Measurements from ENCODE around the gene FADS1. TPM values are rescaled to one million over a fixed set of nuclear protein-coding genes. Genes with fewer than 3 reads are reported as not detected.

The FADS1 gene
- total RNA-seq, 1 donor from 2014 or later: 24.1 TPM

GRCh38 chr11:61779666-61780525 is 36.9 kb downstream of the FADS1 start:
- Histone ChIP-seq H3K36me3 (peaks cover 5% of the 10 kb centered on the region), H3K4me1 (peaks cover 10% of the 10 kb centered on the region), H3K27me3 (ENCODE audit: low read depth) (no peaks in the 10 kb centered on the region), H3K27ac (replicated peaks) (no peak overlapping the region), H3K4me3 (no peak overlapping the region), H3K9me3 (replicated peaks) (no peaks in the 10 kb centered on the region)
- intact Hi-C loops (cut with micrococcal nuclease): no loop called here
- TF ChIP-seq, protein P1, sequence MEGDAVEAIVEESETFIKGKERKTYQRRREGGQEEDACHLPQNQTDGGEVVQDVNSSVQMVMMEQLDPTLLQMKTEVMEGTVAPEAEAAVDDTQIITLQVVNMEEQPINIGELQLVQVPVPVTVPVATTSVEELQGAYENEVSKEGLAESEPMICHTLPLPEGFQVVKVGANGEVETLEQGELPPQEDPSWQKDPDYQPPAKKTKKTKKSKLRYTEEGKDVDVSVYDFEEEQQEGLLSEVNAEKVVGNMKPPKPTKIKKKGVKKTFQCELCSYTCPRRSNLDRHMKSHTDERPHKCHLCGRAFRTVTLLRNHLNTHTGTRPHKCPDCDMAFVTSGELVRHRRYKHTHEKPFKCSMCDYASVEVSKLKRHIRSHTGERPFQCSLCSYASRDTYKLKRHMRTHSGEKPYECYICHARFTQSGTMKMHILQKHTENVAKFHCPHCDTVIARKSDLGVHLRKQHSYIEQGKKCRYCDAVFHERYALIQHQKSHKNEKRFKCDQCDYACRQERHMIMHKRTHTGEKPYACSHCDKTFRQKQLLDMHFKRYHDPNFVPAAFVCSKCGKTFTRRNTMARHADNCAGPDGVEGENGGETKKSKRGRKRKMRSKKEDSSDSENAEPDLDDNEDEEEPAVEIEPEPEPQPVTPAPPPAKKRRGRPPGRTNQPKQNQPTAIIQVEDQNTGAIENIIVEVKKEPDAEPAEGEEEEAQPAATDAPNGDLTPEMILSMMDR (IDR thresholded peaks at IDR 0.05; ENCODE audit: borderline replicate concordance): no peak
- DNase-seq: no peak

DNA sequence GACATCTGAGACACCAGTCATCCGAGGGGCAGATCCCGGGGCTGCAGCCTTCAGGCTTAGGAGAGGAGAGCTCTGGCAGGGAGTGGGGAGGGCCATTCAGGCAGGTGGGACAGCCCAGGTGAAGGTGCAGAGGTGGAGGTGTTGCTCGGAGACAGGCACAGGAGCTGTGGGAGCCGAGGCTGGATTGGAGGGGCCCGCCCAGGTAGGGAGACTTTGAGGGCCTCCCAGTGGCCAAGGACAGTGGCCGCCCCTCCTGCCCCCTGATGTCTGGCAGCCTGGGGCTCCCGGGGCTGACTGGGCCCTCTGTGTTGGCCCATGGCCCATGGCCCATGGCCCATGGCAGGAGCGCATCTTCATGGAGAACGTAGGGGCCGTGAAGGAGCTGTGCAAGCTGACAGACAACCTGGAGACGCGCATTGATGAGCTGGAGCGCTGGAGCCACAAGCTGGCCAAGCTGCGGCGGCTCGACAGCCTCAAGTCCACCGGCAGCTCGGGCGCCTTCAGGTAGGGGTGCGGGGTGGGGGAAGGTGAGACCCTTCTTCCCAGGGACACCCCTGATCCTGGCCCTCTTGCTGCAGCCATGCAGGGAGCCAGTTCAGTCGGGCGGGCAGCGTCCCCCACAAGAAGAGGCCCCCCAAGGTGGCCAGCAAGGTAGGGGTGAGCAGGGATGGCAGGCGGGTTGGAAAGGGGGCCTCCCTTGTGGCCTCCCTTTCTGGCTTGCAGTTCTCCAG is 37.7 kb downstream of the FADS1 start:
- Histone ChIP-seq H3K27ac (replicated peaks) (no peak overlapping the region), H3K27me3 (ENCODE audit: low read depth) (no peaks in the 10 kb centered on the region), H3K4me1 (peaks cover 10% of the 10 kb centered on the region), H3K9me3 (replicated peaks) (no peaks in the 10 kb centered on the region), H3K36me3 (no peaks in the 10 kb centered on the region), H3K4me3 (no peak overlapping the region)
- no peak for DNase-seq
- TF ChIP-seq, protein P1 (IDR thresholded peaks at IDR 0.05; ENCODE audit: borderline replicate concordance): no peak
- intact Hi-C loops (cut with micrococcal nuclease): no loop called here

- no peak overlapping the region for H3K4me3 ChIP-seq
- DNase-seq: no peak
- no peaks in the 10 kb centered on the region for H3K27me3 ChIP-seq (ENCODE audit: low read depth)
- no peaks in the 10 kb centered on the region for H3K36me3 ChIP-seq
- H3K27ac ChIP-seq (replicated peaks): no peak overlapping the region
- H3K4me1 ChIP-seq: peaks cover 10% of the 10 kb centered on the region
- intact Hi-C loops (cut with micrococcal nuclease): no loop called here
- TF ChIP-seq, protein P1 (IDR thresholded peaks at IDR 0.05; ENCODE audit: borderline replicate concordance): no peak
- H3K9me3 ChIP-seq (replicated peaks): no peaks in the 10 kb centered on the region
Observed at GRCh38 chr11:61778357-61778886, 38.4 kb downstream of the FADS1 start.

DNA sequence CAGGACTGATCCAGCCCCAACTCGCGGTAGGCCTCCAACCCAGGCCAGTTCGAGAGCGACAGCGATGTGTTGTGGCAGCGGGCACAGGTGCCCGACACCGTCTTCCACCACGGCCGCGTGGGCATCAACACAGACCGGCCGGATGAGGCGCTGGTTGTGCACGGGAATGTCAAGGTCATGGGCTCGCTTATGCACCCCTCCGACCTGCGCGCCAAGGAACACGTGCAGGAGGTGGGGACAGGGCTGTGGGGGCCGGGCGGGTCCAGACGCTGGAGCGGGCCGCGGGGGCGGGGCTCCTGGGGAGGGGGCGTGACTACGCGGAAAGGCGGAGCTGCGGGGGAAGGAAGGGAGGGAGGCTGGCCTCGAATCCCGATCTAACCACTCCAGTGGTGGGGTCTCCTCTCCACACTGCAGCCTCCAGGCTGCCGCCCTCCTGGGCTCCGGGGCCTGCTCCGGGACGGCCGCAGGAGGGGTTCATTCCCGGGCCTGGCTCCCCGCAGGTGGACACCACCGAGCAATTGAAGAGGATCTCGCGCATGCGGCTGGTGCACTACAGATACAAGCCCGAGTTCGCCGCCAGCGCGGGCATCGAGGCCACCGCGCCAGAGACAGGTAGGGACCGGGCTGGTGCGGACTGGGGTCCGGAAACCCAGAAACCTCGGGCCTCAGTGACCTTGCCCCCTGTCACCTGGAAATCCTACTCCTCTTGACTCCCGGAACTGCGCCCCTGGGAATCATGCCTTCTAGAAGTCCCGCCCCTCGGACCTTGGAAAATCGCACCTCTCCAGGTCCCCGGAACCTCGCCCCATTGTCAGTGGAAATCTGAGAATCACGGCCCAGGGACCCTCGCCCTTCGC is 39.3 kb downstream of the FADS1 start:
- TF ChIP-seq, protein P1 (IDR thresholded peaks at IDR 0.05; ENCODE audit: borderline replicate concordance): no peak
- H3K27me3 ChIP-seq (ENCODE audit: low read depth): no peaks in the 10 kb centered on the region
- peak overlapping the region; percentile 8 for H3K27ac ChIP-seq (replicated peaks)
- peak; percentile 64 for DNase-seq
- intact Hi-C loops (cut with micrococcal nuclease): no loop called here
- peak overlapping the region; percentile 47 for H3K4me3 ChIP-seq
- no peaks in the 10 kb centered on the region for H3K9me3 ChIP-seq (replicated peaks)
- peaks cover 12% of the 10 kb centered on the region for H3K4me1 ChIP-seq
- no peaks in the 10 kb centered on the region for H3K36me3 ChIP-seq

GRCh38 chr11:61776561-61777075 is 40.2 kb downstream of the FADS1 start:
- TF ChIP-seq, protein P1 (IDR thresholded peaks at IDR 0.05; ENCODE audit: borderline replicate concordance): peak; percentile 62
- Histone ChIP-seq H3K4me1 (peaks cover 16% of the 10 kb centered on the region), H3K27ac (replicated peaks) (peak overlapping the region; percentile 8), H3K4me3 (no peak overlapping the region), H3K9me3 (replicated peaks) (no peaks in the 10 kb centered on the region), H3K27me3 (ENCODE audit: low read depth) (no peaks in the 10 kb centered on the region), H3K36me3 (no peaks in the 10 kb centered on the region)
- intact Hi-C loops (cut with micrococcal nuclease): no loop called here
- no peak for DNase-seq

Data from left ventricle myocardium inferior (tissue), 1 donor.